Liver (tissue), 3 donors: ENCODE measurements around the gene ISCU.

Experiments
- CTCF ChIP-seq: fragments of 150-350 bp; IDR thresholded peaks from 2 replicates; pipeline ENCODE4 v1.5.1; 2017; ENCODE audit warnings: improper control_type of control experiment, low read depth, low read length; ENCODE audit not compliant: missing input control
- EGR1 ChIP-seq, 2 donors: IDR thresholded peaks; 2 replicates each; pipeline ENCODE4 v1.6.1; 2016 to 2018; ENCODE audit warnings: antibody characterized with exemption in 2 of 2, low read depth in 2 of 2
- JUND ChIP-seq, 2 donors: IDR thresholded peaks; 2 replicates each; pipeline ENCODE4 v1.6.1; 2016; ENCODE audit warnings: antibody characterized with exemption in 2 of 2
- RAD21 ChIP-seq, 2 donors: IDR thresholded peaks; 2 replicates each; pipeline ENCODE4 v1.6.1; 2016; ENCODE audit warnings: antibody characterized with exemption in 2 of 2, mild to moderate bottlenecking in 2 of 2
- YY1 ChIP-seq: IDR thresholded peaks from 2 replicates; pipeline ENCODE4 v1.6.1; 2016; ENCODE audit warnings: antibody characterized with exemption, mild to moderate bottlenecking
- donor health status: healthy.
- donor health status: healthy.

GRCh38 chr12:108538146-108538545, 24.2 kb upstream of the ISCU start:
- TF ChIP-seq YY1: no peak
- TF ChIP-seq CTCF: no peak
- no peak for TF ChIP-seq EGR1 (IDR thresholded peaks at IDR 0.05; ENCODE audit: low read depth in 2 of 2)
- no peak for TF ChIP-seq JUND (IDR thresholded peaks at IDR 0.05)
- no peak for TF ChIP-seq RAD21 (IDR thresholded peaks at IDR 0.05)
